HG03159 (cell line): ENCODE results near the gene CORO1C.
"Not testable (repeated sequence)": the region's sequence is repeated elsewhere in the genome, so short reads cannot be mapped to it uniquely, and the experiment has no call there.

Experiments used
- ATAC-seq: cut with Tn5 transposase; IDR thresholded peaks from one replicate; pipeline ENCODE4 v1.9.1; 2021; ENCODE audit warnings: mild to moderate bottlenecking, moderate library complexity; ENCODE audit not compliant: unreplicated experiment

CORO1C gene

DNA sequence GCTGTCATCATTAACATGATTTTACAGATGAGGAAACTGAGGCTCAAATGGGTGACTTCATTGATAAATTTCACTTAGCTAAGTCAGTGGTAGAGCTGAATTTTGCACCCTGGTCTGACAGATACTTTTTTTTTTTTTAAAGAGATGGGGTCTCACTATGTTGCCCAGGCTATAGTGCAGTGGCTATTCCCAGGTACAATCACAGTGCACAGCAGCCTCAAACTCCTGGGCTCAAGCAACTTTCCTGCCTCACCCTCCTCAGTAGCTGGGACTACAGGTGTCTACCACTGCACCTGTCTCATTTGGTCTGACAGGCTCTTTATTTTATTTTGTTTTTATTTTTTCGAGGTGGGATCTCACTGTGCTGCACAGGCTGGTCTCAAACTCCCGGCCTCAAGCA, 24.2 kb upstream of the CORO1C start:
- no peak for ATAC-seq

DNA sequence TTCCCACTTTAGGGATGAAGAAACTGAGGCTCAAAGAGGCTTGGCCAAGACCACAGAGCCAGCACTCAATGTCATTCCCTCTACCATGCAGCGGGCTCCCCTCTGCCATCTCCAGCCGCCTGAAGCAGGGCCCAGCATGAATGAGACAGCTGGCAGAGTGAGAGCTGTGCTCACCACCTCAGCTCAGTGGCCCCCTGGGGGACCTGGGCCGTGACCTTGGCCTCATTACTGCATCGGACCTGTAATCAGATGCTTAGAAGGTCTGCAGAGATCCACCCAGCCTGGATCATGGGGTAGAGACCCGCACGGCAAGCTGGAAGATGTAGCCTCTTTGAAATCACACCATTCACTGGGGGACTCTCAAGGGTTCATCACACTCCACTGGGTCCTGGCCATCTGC, 22.7 kb upstream of the CORO1C start:
- ATAC-seq, result no peak

DNA sequence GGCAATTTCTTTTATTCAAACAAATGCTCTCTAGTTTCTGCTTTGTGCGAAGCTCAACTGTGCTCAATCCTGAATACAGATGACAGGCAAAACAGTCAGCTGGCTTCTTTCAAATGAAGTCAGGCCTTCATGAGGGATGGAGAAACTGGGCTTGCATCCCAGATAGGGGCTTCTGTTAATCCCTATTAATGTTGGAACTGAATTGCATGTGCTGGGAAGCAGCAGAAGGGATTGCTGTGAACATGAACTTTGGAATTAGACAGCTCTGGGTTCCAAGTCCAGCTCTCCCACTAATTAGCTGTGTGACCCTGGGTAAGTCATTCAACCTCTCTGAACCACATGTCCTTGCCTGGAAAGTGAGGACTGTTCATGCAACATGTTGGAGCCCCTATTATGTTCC, 21.1 kb upstream of the CORO1C start:
- no peak for ATAC-seq

DNA sequence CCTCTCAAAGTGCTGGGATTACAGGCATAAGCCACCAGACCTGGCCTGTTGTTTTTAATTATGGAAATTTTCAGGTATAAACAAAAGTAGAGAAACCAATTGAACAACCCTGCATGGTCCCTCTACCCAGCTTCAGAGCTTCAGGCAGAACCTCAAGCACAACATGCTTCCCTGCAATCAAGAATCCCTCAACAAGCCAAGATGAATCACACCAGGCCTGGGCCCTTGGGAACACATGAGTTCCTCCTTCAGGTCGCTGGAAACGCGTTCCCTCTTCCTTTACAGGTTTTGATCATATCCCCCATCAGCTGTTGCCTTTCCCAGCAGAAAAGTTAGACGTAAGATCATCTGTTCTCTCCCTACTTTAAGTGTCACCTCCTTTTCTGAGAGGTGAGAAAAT, 20.5 kb upstream of the CORO1C start:
- no peak for ATAC-seq

DNA sequence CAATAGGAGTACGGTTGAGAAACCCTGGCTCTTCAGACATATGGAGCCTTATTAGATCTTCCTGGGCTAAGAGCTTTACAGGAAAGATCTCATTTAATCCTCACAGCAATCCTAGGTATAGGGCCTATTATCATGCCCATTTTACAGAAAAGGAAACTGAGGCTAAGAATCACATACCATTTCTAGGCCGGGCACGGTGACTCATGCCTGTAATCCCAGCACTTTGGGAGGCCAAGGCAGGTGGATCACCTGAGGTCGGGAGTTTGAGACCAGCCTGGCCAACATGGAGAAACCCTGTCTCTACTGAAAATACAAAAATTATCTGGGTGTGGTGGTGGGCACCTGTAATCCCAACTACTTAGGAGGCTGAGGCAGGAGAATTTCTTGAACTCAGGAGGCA, 19.7 kb upstream of the CORO1C start:
- not testable (repeated sequence) for ATAC-seq

DNA sequence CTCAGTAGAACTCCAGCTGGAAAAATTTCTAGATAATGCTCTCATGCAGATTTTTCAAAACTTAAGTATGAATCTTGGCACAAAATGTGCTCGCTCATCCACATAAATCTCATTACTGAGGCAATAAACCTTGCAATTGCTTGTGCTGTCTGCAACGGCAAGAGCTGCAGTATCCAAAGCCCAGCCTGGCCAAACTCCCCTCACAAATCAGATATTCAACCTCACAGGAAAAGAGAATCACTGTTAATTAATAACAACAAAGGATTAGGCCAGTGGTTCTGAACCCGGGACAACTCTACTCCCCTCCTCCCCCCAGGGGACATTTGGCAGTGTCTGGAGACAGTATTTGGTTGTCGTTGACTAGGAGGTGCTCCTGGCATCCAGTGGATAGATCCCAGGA, 19.2 kb upstream of the CORO1C start:
- no peak for ATAC-seq

DNA sequence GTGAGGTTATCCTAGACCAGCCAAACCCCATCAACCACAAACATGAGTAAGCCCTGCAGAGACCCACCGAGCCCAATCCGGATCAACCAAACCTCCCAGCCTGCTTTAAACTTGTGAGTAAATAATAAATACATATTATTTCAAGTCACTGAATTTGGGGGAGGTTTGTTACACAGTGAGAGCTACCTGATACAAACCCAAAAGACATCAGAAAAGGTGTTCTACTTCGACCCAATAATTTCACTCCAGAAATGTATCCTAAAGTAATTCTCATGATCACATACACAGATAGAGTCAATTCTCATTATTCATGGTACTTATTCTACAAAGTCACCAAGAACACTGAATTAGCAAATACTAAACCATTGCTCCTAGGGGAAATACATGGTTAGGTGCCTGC, 16.2 kb upstream of the CORO1C start:
- no peak for ATAC-seq

DNA sequence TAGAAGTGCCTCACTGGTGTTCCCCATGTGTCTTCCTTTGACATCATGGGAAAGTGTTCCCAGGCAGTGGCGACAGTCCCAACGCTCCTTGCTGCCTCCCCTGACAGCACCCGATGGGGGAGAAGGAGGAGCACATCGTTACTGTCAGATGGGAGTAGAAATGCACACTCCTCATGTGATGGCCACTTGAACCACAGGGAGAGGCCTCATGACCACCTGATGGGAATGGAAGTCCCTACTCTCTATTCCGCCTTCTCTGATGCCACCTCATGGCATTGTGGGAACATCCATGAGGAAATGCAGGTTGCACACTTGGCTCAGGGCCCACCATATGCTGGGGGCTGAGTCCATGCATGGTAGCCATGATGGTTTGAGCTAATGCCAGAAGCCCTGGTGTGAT, 14.3 kb upstream of the CORO1C start:
- no peak for ATAC-seq

DNA sequence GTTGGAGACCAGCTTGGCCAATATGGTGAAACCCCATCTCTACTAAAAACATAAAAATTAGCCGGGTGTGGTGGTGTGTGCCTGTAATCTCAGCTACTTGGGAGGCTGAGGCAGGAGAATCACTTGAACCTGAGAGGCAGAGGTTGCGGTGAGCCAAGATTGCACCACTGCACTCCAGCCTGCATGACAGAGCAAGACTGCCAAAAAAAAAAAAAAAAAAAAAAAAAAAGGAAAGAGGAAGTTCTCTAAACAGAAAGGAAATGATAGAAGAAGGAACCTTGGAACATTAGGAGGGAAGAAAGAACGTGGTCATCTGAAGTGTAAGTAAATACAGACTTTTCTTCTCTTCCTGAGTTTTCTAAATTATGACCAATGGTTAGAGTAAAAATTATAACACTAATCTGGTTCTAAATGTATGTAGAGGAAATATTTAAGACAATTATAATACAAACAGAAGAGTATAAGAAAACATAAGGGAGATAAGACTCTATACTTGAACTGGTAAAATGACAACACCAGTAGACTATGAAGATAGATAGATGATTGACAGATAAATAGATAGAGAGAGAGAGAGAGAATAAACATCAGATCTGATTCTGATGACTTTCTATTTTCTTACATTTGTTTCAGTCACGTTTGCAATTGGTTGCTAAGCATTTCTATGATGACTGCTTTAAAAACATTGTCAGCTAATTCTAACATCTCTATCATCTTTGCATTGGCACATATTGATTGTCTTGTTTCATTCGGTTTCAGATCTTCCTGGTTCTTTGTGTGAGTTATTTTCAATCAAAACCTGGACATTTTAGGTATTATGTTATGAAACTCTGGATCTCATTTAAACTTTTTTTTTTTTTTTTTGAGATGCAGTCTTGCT, 12.9 kb upstream of the CORO1C start:
- no peak for ATAC-seq

DNA sequence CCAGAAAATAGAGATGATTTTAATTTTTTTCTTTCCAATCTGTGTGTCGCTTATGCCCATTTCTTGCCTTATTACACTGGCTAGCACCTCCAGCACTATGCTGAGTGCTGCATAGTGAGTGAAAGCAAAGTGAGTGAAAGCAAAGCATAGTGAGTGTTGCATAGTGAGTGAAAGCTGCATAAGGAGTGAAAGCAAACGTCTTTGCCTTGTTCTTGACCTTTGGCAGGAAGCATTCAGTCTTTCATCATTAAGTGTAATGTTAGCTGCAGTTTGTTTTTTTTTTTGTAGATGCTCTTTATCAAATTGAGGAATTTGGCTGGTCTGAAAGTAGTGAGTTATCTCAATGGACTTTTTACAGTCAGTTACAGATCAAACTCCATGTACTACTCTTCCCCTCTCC, 6.9 kb upstream of the CORO1C start:
- no peak for ATAC-seq

DNA sequence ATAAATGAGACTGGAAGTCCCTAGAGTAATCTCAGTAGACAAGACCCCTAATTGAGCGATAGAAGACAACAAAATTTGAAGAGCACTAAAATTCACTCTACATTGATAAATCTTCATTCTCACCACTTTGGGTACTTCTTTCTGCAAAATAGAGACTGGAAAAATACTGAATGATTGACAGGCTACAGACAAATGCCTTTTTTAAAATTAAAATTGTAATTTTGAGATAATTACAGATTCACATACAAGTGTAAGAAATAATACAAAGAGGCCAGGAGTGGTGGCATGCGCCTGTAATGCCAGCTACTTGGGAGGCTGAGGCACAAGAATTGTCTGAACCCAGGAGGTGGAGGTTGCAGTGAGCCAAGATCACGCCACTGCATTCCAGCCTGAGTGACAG, 4.5 kb upstream of the CORO1C start:
- no peak for ATAC-seq

DNA sequence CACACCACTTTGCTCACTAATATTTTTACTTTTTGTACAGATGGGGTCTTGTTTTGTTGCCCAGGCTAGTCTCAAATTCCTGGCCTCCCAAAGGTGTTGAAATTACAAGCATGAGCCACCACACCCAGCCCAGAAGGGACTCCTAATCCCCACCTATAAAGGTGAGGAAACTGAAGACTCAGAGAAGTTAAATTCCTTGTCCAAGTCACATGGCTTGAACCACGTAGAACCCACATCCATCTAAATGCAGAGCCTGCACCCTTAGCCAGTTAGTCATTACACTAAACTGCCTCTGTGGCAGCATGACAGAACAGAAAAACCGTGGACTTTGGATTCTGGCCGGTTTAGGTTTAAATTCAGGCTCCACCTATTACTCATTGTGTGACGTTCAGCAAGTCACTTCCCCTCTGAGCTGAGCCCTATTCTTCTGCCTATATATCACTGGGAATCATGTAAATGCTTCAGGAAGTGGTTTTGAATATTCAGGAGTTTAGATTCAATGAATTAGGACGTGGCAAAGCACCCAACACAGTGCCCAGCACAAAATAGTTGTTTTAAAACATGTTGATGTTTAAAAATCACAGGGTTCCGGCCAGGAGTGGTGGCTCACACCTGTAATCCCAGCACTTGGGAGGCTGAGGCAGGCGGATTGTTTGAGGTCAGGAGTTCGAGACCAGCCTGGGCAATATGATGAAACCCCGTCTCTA, 3.0 kb upstream of the CORO1C start:
- ATAC-seq, result no peak

DNA sequence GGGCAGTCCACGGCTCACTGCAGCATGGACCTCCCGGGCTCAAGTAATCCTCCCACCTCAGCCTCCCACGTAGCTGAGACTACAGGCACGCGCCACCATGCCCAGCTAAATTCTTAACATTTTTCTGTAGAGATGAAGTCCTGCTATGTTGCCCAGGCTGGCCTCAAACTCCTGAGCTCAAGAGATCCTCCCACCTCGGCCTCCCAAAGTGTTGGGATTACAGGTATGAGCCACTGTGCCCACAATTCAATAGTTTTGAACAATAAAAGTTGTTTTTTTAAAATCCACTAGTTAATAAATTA, 1.9 kb upstream of the CORO1C start:
- not testable (repeated sequence) for ATAC-seq

DNA sequence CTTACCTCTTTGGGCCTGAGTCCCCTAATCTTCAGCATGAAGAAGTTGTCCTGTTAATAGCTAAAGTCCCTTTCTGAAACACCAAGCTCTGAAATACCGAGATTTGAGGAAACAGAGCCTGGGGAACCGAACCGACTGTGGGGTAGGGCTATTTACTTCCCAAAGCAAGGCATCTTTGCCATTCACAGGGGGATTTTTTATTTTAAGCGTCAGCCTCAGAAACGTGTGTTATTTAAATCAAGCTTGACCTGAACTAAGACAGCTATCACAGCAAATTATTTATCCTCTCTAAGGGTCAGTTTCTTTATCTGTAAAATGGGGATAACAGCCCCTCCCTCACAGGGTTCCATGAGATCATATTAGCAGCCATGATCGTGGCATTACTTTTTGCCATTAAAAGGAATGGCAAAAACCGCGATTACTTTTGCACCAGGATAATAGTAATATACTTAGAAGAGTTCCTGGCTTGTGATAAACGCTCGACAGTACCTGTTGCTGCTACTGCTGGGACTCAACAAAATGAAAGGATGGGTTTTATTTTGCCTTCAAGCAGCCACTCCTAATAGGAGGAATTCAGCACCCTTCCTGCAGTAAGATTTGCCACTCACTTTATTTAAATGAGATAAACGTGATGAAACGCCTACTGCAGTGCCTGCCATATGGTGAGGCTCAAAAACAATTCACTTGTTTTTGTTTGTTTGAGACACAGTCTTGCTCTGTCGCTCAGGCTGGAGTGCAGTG, 1.3 kb upstream of the CORO1C start:
- no peak for ATAC-seq

DNA sequence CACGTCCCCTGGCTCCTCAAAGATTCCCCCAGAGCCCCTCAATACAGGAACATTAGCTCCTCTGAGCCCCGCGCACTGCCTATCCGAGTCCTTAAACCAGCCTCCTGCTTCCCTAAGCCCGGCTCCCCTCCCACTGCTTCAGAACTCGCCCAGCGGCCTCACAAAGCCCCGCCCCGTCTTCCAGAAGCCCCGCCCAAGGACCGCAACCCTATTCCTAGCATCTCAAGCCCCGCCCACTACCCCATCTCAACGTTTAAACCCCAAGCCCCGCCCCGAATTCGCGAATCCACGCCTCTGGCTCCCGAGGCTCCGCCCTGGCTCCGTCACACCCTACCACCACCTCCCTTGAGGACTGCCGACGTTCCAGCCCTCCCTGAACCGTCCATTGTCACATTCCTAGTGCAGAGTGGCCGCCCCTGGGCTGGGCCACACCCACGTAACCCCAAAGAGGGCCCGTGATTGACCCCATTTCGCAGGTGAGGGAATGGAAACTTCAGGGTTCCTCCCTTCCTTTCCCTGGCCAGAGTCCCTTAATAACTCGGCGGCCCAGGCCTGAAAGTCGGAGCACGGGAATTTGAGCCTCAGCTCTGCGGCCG, 646 bp upstream of the CORO1C start:
- peak; percentile 50 for ATAC-seq

DNA sequence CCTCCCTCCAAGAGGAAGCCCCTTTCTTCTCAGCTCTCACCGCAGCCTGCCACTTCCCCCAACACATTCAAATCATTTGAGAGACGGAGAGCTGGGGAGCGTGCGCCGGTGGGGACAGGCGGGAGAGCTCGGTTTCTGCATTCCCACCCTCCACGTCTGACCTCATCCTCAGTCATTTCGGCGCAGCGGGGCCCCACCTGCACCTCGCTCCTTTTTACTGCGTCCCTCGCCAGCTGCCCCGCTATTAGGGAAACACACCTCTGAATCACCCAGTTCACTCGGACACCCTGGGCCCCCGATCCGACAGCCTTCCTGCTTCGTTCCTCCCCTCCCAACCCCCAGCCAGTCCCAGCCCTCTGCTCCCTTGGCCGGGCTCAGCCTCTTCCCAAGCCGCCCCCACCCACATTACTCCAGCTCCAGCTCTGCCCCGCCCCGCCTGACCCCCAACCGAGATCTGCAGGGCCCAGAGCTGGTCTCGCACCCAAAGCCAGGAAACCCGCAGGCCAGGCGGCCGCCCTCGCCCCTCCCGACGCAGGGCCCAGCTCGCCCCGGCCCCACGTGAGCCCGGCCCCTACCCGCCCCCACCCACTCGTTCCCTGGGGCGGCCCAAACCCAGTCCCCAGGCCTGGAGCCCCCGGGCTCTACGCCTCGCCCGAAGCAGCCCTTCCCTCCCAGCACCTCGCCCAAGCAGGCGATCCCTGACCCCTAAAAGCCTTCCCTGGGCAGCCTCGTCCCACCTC, 783 bp downstream of the CORO1C start:
- peak; percentile 10 for ATAC-seq

DNA sequence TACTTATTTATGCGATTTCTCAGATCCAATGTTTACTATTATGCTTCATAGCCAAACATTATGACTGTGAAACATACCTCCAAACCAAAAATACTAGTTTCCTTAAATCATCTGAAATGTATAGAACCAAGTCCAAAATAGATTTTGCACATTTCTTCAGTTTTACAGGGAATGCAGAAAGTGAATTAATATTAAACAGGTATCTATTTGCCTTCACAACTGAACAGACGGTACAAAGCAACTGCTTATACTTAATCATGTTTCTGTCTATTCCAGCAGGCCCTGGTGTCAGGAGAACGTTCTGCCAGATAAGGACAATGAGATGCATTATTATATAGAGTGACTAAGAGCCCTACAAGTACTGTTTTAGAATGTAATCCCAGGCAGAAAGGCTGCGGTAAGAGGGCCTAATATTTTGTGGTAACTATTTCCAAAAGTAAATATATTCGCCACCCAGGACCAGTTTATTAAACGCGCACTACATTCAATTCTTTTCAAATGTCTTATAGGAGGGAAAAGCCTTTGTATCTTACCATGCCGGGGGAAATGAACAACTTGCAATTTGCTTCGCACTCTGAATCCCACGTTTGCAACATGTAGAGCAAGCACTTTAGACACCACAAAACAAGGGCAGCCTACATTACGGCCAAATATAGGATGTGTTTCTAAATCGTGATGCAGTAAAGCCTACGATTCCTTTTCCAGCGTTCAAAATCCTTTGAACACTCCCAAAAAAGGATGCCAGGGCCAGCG, 1.5 kb downstream of the CORO1C start:
- no peak for ATAC-seq

DNA sequence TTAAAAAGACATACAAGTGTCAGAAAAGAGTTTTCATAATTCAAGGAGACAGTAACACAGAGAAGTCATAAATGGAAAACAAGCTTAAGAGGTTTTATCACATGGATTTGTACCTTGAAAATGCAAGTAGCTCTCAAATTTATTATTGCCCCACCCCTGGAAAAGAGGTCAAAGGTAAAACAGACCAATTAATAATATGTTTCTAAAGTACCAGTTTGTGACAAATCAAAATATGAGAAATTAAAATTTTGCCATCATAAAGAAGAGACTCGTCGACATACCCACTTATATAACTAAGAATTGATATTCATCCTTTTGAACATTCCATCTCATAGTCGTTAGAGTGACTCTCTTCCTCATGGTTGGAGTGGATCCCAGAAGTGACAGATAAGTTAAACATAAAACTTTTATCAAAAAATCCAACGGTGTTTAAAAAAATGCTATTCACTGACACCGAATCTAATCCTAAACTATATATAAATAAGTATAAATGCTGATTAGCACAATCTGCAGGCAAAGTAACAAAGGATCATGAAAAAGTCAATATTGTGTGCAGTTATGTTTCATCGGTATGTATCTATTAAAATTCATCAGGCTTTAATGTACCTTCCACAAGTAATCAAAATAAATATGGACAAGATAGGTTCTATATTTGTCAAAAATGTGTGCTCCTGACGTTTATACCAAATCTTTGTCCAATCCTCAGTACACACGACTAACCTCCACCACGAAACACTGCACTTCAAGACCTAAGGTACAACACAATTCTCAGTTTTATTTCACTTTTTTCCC, 2.3 kb downstream of the CORO1C start:
- no peak for ATAC-seq
